Liver (tissue), 9 donors: ENCODE results near the gene GTF2IRD1. TPM values are rescaled to one million over a fixed set of nuclear protein-coding genes. Genes with fewer than 3 reads are reported as not detected.

Experiments
- DNase-seq: peaks from one replicate; pipeline ENCODE4 v3.0.0-alpha.2; 2017; ENCODE audit warnings: low spot score
- H3K27ac ChIP-seq, 2 donors: one replicate each; pipeline ENCODE4 v1.7.0; 2013; ENCODE audit warnings: inconsistent platforms in 2 of 2, low read length in 2 of 2, control low read depth in 1 of 2, low read depth in 1 of 2, mild to moderate bottlenecking in 1 of 2
- H3K27me3 ChIP-seq, 4 donors: one replicate each; pipeline versions ENCODE4 v1.6.1 to v1.7.0; 2013; ENCODE audit warnings: low read length in 3 of 4, inconsistent platforms in 1 of 4, mild to moderate bottlenecking in 1 of 4, moderate library complexity in 1 of 4; ENCODE audit not compliant: control insufficient read depth in 4 of 4, insufficient read depth in 4 of 4
- H3K36me3 ChIP-seq, 4 donors: one replicate each; pipeline versions ENCODE4 v1.6.1 to v1.7.0; 2013; ENCODE audit warnings: low read length in 3 of 4, mild to moderate bottlenecking in 3 of 4, low read depth in 1 of 4, moderate library complexity in 1 of 4; ENCODE audit not compliant: control insufficient read depth in 4 of 4, insufficient read depth in 3 of 4
- H3K4me1 ChIP-seq, 4 donors: one replicate each; pipeline versions ENCODE4 v1.6.1 to v1.7.0; 2013; ENCODE audit warnings: low read length in 3 of 4, mild to moderate bottlenecking in 3 of 4, moderate library complexity in 1 of 4; ENCODE audit not compliant: control insufficient read depth in 4 of 4, insufficient read depth in 4 of 4
- H3K4me3 ChIP-seq, 3 donors: one replicate each; pipeline versions ENCODE4 v1.6.1 to v1.7.0; 2013; ENCODE audit warnings: low read length in 3 of 3, control low read depth in 1 of 3, low read depth in 1 of 3, mild to moderate bottlenecking in 1 of 3
- H3K9ac ChIP-seq, 2 donors: one replicate each; pipeline ENCODE4 v1.7.0; 2013; ENCODE audit warnings: low read length in 2 of 2, mild to moderate bottlenecking in 2 of 2, moderate library complexity in 2 of 2, control low read depth in 1 of 2, low read depth in 1 of 2
- H3K9me3 ChIP-seq, 4 donors: one replicate each; pipeline versions ENCODE4 v1.6.1 to v1.7.0; 2013; ENCODE audit warnings: low read length in 3 of 4; ENCODE audit not compliant: control insufficient read depth in 4 of 4
- EGR1 ChIP-seq, 2 donors: IDR thresholded peaks; 2 replicates each; pipeline ENCODE4 v1.6.1; 2016 to 2018; ENCODE audit warnings: antibody characterized with exemption in 2 of 2, low read depth in 2 of 2
- FOXA1 ChIP-seq: IDR thresholded peaks from 2 replicates; pipeline ENCODE4 v1.6.1; 2016; ENCODE audit warnings: antibody characterized with exemption
- FOXA2 ChIP-seq: IDR thresholded peaks from 2 replicates; pipeline ENCODE4 v1.6.1; 2016; ENCODE audit warnings: antibody characterized with exemption
- HNF4G ChIP-seq: IDR thresholded peaks from 2 replicates; pipeline ENCODE4 v1.6.1; 2016; ENCODE audit warnings: antibody characterized with exemption
- NR2F2 ChIP-seq: IDR thresholded peaks from 2 replicates; pipeline ENCODE4 v1.6.1; 2016; ENCODE audit warnings: antibody characterized with exemption
- RAD21 ChIP-seq, 2 donors: IDR thresholded peaks; 2 replicates each; pipeline ENCODE4 v1.6.1; 2016; ENCODE audit warnings: antibody characterized with exemption in 2 of 2, mild to moderate bottlenecking in 2 of 2
- RXRA ChIP-seq, 2 donors: IDR thresholded peaks; 2 replicates each; pipeline ENCODE4 v1.6.1; 2017 to 2018; ENCODE audit warnings: antibody characterized with exemption in 2 of 2, mild to moderate bottlenecking in 1 of 2
- SP1 ChIP-seq: IDR thresholded peaks from 2 replicates; pipeline ENCODE4 v1.6.1; 2018; ENCODE audit warnings: antibody characterized with exemption, mild to moderate bottlenecking
- TAF1 ChIP-seq: conservative IDR thresholded peaks from 2 replicates; pipeline ENCODE4 v1.6.1; 2016; ENCODE audit warnings: antibody characterized with exemption, mild to moderate bottlenecking
- YY1 ChIP-seq: IDR thresholded peaks from 2 replicates; pipeline ENCODE4 v1.6.1; 2016; ENCODE audit warnings: antibody characterized with exemption, mild to moderate bottlenecking
- WGBS: extraction: QIAGEN DNeasy Blood & Tissue Kit; methylation state at CpG from one replicate; pipeline ENCODE4 v1.1.7; 2013; 5-methylcytosine and 5-hydroxymethylcytosine counted together
- polyA plus RNA-seq, 2 donors: library from polyadenylated mRNA; stranded (reverse) in 1 of 2; unstranded in 1 of 2; fragments of 200-250 nt in 1 of 2; fragments of >200 nt in 1 of 2; fragmentation: Nextera tagmentation in 1 of 2; extraction: Ambion mirVana in 1 of 2; gene quantifications; one replicate each; pipeline versions ENCODE4 v1.2.1 to v1.2.3, GENCODE V29; 2013 to 2015
- total RNA-seq, 2 donors: library from RNA; depleted of rRNA; stranded (reverse); fragments of >200 nt; gene quantifications; one replicate each; pipeline ENCODE4 v1.2.3, GENCODE V29; 2014
- TF ChIP-seq, protein P1 (sequence below): IDR thresholded peaks from 2 replicates; pipeline ENCODE4 v1.6.1; 2016; ENCODE audit warnings: antibody characterized with exemption
- TF ChIP-seq, protein P2 (sequence below): IDR thresholded peaks from 2 replicates; pipeline ENCODE4 v1.6.1; 2016; ENCODE audit warnings: antibody characterized with exemption
- TF ChIP-seq, protein P3 (sequence below): fragments of 150-350 bp; IDR thresholded peaks from 2 replicates; pipeline ENCODE4 v1.5.1; 2017; ENCODE audit warnings: improper control_type of control experiment, low read depth, low read length; ENCODE audit not compliant: missing input control
- donor health status: healthy.
- donor health status: healthy.
- donor health status: healthy.
- donor health status: healthy.
- donor health status: healthy.

The GTF2IRD1 gene
- total and polyA plus RNA-seq, 4 donors: 2.0 to 7.4 (median 3.3) TPM

DNA sequence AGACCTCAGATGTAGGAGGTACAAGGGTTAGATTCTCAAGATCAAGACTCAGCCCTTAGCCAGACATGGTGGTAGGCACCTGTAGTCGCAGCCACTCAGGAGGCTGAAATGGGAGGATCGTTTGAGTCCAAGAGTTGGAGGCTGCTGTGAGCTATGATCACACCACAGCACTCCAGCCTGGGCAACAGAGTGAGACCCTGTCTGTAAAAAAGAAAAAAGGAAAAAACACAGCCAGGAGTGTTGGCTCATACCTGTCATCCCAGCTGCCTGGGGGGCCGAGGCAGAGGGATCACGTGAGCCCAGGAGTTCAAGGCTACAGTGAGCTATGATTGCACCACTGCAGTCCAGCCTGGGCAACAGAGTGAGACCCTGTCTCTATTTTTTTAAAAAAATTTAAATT is 69.3 kb downstream of the GTF2IRD1 start:
- Histone ChIP-seq H3K9me3 (no peaks in the 10 kb centered on the region), H3K4me3 (no peak overlapping the region), H3K36me3 (peaks cover 0 to 11% (median 0%) of the 10 kb centered on the region in 4 donors), H3K27ac (no peak overlapping the region), H3K4me1 (no peaks in the 10 kb centered on the region), H3K9ac (no peak overlapping the region), H3K27me3 (no peaks in the 10 kb centered on the region)
- no peak for TF ChIP-seq RXRA (IDR thresholded peaks at IDR 0.05)
- DNase-seq: no peak
- 96% methylated on average over 4 of the region's 4 CpGs for WGBS

DNA sequence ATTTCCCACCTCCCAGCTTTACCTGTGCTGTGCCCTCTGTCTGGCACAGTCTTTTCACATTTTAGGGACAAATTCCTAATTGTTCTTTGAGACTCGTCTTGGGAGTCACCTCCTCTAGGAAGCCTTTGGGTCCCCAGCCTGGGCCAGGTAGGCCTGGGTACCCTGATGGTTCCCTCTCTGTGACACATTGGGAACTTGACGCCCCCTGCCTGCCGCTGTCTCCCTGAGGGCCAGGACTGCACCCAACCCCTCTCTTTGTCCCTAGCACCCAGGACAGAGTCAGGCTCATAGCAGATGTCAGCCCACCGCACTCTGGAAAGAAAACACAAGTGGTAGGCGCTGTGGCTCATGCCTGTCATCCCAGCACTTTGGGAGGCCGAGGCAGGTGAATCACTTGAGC is 71.4 kb downstream of the GTF2IRD1 start:
- no peak overlapping the region for H3K4me3 ChIP-seq
- no peaks in the 10 kb centered on the region for H3K4me1 ChIP-seq
- WGBS: 94% methylated on average over 6 of the region's 6 CpGs
- no peak overlapping the region for H3K27ac ChIP-seq
- no peaks in the 10 kb centered on the region for H3K27me3 ChIP-seq
- no peak for TF ChIP-seq FOXA1
- TF ChIP-seq, protein P1, sequence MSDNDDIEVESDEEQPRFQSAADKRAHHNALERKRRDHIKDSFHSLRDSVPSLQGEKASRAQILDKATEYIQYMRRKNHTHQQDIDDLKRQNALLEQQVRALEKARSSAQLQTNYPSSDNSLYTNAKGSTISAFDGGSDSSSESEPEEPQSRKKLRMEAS: no peak
- TF ChIP-seq SP1: no peak
- TF ChIP-seq RXRA (IDR thresholded peaks at IDR 0.05): no peak
- TF ChIP-seq YY1: no peak
- TF ChIP-seq, protein P2, sequence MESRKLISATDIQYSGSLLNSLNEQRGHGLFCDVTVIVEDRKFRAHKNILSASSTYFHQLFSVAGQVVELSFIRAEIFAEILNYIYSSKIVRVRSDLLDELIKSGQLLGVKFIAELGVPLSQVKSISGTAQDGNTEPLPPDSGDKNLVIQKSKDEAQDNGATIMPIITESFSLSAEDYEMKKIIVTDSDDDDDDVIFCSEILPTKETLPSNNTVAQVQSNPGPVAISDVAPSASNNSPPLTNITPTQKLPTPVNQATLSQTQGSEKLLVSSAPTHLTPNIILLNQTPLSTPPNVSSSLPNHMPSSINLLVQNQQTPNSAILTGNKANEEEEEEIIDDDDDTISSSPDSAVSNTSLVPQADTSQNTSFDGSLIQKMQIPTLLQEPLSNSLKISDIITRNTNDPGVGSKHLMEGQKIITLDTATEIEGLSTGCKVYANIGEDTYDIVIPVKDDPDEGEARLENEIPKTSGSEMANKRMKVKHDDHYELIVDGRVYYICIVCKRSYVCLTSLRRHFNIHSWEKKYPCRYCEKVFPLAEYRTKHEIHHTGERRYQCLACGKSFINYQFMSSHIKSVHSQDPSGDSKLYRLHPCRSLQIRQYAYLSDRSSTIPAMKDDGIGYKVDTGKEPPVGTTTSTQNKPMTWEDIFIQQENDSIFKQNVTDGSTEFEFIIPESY: no peak
- TF ChIP-seq RAD21 (IDR thresholded peaks at IDR 0.05): no peak
- no peak for TF ChIP-seq HNF4G
- TF ChIP-seq TAF1: no peak
- TF ChIP-seq NR2F2: no peak
- TF ChIP-seq EGR1 (IDR thresholded peaks at IDR 0.05; ENCODE audit: low read depth in 2 of 2): no peak
- no peak for TF ChIP-seq FOXA2
- TF ChIP-seq, protein P3, sequence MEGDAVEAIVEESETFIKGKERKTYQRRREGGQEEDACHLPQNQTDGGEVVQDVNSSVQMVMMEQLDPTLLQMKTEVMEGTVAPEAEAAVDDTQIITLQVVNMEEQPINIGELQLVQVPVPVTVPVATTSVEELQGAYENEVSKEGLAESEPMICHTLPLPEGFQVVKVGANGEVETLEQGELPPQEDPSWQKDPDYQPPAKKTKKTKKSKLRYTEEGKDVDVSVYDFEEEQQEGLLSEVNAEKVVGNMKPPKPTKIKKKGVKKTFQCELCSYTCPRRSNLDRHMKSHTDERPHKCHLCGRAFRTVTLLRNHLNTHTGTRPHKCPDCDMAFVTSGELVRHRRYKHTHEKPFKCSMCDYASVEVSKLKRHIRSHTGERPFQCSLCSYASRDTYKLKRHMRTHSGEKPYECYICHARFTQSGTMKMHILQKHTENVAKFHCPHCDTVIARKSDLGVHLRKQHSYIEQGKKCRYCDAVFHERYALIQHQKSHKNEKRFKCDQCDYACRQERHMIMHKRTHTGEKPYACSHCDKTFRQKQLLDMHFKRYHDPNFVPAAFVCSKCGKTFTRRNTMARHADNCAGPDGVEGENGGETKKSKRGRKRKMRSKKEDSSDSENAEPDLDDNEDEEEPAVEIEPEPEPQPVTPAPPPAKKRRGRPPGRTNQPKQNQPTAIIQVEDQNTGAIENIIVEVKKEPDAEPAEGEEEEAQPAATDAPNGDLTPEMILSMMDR: no peak
- no peak overlapping the region for H3K9ac ChIP-seq
- H3K36me3 ChIP-seq: peaks cover 0 to 8% (median 0%) of the 10 kb centered on the region in 4 donors
- H3K9me3 ChIP-seq: no peaks in the 10 kb centered on the region
- no peak for DNase-seq

DNA sequence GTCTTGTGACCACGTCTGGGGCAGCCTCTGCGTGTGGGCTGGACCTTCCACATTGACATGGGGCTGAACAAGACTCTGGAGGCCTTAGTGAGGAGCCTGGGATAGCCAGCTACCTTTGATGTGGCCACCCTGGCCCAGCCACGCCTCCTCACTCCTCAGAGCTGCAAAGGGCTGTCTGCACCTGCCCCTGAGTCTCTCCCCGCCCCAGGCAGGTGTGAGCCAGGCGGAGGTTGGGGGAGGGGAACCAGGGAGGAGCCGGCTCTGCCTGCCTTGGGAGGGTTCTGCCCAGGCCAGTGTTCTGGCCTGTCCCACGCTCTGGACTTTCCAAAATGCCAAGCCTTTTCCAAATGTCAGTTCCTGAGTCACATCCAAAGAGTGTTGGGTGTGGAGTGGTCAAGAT is 72.2 kb downstream of the GTF2IRD1 start:
- H3K9me3 ChIP-seq: no peaks in the 10 kb centered on the region
- 81% methylated on average over 7 of the region's 7 CpGs for WGBS
- no peak overlapping the region for H3K27ac ChIP-seq
- no peak overlapping the region for H3K4me3 ChIP-seq
- H3K27me3 ChIP-seq: no peaks in the 10 kb centered on the region
- H3K36me3 ChIP-seq: peaks cover 0 to 8% (median 0%) of the 10 kb centered on the region in 4 donors
- no peak for DNase-seq
- no peak overlapping the region for H3K9ac ChIP-seq
- no peak for TF ChIP-seq EGR1 (IDR thresholded peaks at IDR 0.05; ENCODE audit: low read depth in 2 of 2)
- H3K4me1 ChIP-seq: no peaks in the 10 kb centered on the region
